Transverse colon (tissue), 4 donors: ENCODE results near the gene SCLY. TPM values are rescaled to one million over a fixed set of nuclear protein-coding genes. Genes with fewer than 3 reads are reported as not detected.

ENCODE experiments used
- DNase-seq: peaks from one replicate; pipeline ENCODE4 v3.0.0-alpha.2; 2019
- H3K27ac ChIP-seq, 4 donors: fragments of 200-600 bp; sonication (generic); 2 replicates each; pipeline ENCODE4 v1.5.1; 2016 to 2018; ENCODE audit warnings: inconsistent platforms in 4 of 4
- H3K27me3 ChIP-seq: fragments of 200-600 bp; sonication (generic); 2 replicates; pipeline ENCODE4 v1.5.1; 2017; ENCODE audit warnings: inconsistent platforms
- H3K36me3 ChIP-seq, 4 donors: fragments of 200-600 bp; sonication (generic); 2 replicates each; pipeline ENCODE4 v1.5.1; 2017 to 2019; ENCODE audit warnings: inconsistent platforms in 4 of 4
- H3K4me1 ChIP-seq, 4 donors: fragments of 200-600 bp; sonication (generic); 2 replicates each; pipeline ENCODE4 v1.5.1; 2017 to 2020; ENCODE audit warnings: inconsistent platforms in 4 of 4
- H3K4me3 ChIP-seq, 4 donors: fragments of 200-600 bp; sonication (generic); 1 replicate in 1 of 4; 2 replicates in 3 of 4; pipeline versions ENCODE4 v1.5.1 to v1.6.1; 2017 to 2019; ENCODE audit warnings: inconsistent platforms in 4 of 4
- H3K9me3 ChIP-seq, 2 donors: fragments of 200-600 bp; sonication (generic); 2 replicates each; pipeline ENCODE4 v1.5.1; 2017 to 2019; ENCODE audit warnings: inconsistent platforms in 2 of 2
- EP300 ChIP-seq: sonication (generic); formaldehyde crosslinking; IDR thresholded peaks from one replicate; pipeline ENCODE4 v1.6.1; 2017; ENCODE audit warnings: antibody characterized with exemption, low read depth
- POLR2A ChIP-seq: fragments of 450-650 bp; IDR thresholded peaks from one replicate; pipeline ENCODE4 v1.6.1; 2016; ENCODE audit warnings: antibody characterized with exemption, mild to moderate bottlenecking, moderate library complexity
- POLR2AphosphoS5 ChIP-seq, 3 donors: sonication (generic); formaldehyde crosslinking; IDR thresholded peaks; one replicate each; pipeline ENCODE4 v1.6.1; 2016; ENCODE audit warnings: antibody characterized with exemption in 3 of 3
- WGBS, 2 donors: methylation state at CpG; one replicate each; pipeline ENCODE4 v1.1.5; 2018; ENCODE audit warnings: low coverage in 1 of 2; 5-methylcytosine and 5-hydroxymethylcytosine counted together
- in situ Hi-C, 4 donors: fragments of 200-750 bp; cut with MboI; loops; one replicate each; pipeline versions ENCODE4 v1.15.0 to v1.15.1; 2017; ENCODE audit warnings: low sequenced_read_pairs in 3 of 4, low pct_ligation_motif_present in 1 of 4, low pct_unique_long_range_greater_than_20kb in 1 of 4
- intact Hi-C: fragments of 100-400 bp; cut with DNase I; formaldehyde crosslinking; loops from one replicate; pipeline ENCODE4 v1.15.1; 2023; ENCODE audit warnings: low total_unique reads
- total RNA-seq, 4 donors: library from RNA; depleted of rRNA; stranded (reverse); fragments of >200 nt; gene quantifications; one replicate each; pipeline ENCODE4 v1.1.0, GENCODE V29; 2016
- TF ChIP-seq, protein P1 (sequence below), 5 experiments: fragments of 200-600 bp in 3 of 5; fragments of 450-650 bp in 2 of 5; sonication (generic) in 3 of 5; IDR thresholded peaks; 1 replicate in 2 of 5; 2 replicates in 3 of 5; pipeline ENCODE4 v1.5.1; 2016 to 2017; ENCODE audit warnings: antibody characterized with exemption in 5 of 5, inconsistent platforms in 3 of 5, mild to moderate bottlenecking in 2 of 5, moderate library complexity in 1 of 5

SCLY gene
- total RNA-seq, 4 donors from 2014 or later: 9.4 to 24.3 (median 11.1) TPM

DNA sequence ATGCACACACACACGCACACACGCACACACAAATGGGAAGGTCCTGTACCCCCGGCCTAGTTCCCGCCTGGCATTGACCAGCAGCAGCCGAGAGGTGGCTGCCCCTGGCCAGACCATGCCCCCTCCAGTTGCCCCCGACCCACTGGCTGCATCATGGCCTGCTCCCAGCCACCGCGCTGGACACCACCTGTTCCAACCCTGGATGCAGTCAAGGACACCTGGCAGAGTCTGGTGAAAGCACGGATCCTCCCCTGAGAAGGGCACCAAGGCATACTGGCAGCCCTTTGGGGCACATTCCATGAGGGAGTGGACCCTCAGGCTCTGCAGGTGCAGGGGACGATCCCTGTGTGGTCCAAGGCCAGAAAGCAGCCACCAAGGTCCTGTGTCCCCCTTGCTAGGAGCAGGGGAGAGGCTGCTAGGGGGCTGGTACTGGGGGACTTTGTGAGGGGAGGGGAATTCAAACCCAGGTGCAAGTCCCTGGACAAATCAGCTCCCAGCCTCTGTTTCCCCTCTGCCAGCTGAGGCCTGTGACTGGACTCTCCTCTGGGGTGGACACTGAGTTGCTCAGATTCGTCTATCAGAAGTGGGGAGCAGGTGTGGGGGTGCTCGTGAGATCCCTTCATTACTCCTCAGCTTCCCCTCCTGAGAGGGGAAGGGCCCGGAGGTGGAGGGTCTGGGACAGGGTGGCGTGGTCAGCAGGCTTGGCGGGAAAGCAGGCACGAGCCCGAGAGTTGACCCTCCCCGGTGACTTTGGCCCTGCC is 42.8 kb downstream of the SCLY start:
- Histone ChIP-seq H3K36me3 (no peaks in the 10 kb centered on the region), H3K4me3 (no peak overlapping the region), H3K9me3 (no peaks in the 10 kb centered on the region), H3K27me3 (no peaks in the 10 kb centered on the region), H3K27ac (no peak overlapping the region), H3K4me1 (peaks cover 0 to 20% (median 6%) of the 10 kb centered on the region in 4 donors)
- intact Hi-C loops (no loop called here), in situ Hi-C loops (no loop called here)
- DNase-seq: peak; percentile 6
- TF ChIP-seq, protein P1, sequence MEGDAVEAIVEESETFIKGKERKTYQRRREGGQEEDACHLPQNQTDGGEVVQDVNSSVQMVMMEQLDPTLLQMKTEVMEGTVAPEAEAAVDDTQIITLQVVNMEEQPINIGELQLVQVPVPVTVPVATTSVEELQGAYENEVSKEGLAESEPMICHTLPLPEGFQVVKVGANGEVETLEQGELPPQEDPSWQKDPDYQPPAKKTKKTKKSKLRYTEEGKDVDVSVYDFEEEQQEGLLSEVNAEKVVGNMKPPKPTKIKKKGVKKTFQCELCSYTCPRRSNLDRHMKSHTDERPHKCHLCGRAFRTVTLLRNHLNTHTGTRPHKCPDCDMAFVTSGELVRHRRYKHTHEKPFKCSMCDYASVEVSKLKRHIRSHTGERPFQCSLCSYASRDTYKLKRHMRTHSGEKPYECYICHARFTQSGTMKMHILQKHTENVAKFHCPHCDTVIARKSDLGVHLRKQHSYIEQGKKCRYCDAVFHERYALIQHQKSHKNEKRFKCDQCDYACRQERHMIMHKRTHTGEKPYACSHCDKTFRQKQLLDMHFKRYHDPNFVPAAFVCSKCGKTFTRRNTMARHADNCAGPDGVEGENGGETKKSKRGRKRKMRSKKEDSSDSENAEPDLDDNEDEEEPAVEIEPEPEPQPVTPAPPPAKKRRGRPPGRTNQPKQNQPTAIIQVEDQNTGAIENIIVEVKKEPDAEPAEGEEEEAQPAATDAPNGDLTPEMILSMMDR (IDR thresholded peaks at IDR 0.05): no peak
- TF ChIP-seq POLR2A: no peak
- TF ChIP-seq POLR2AphosphoS5 (IDR thresholded peaks at IDR 0.05): no peak
- no peak for TF ChIP-seq EP300
- 84% methylated on average over 15 of the region's 18 CpGs; no CpG with 5 or more reads in 1 of the 2 donors for WGBS, 2 donors

DNA sequence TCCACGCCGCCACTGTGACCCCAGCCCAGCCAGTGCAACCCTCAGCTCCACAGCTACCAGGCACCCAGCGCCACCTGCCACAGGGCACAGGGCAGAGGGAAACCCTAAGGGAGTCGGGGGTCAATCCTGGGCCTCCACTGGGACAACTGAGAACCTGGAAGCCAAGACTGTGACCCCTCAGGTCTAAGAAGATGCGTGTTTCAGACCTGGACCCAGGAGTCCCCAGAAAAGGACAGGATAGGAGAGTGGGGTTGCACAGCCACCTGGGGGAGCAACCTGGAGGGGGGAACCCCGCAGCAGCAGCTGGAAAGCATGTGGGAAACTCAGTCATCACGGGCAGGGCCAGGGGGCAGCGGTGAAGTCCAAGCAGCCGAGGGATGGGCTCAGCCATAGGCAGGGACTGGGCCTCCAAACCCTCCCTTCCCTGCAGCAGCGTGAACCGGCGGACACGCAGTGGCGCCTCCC is 43.5 kb downstream of the SCLY start:
- H3K27me3 ChIP-seq: no peaks in the 10 kb centered on the region
- in situ Hi-C loops (no loop called here), intact Hi-C loops (no loop called here)
- WGBS, 2 donors: 82% methylated on average over 14 of the region's 14 CpGs; no CpG with 5 or more reads in 1 of the 2 donors
- peaks cover 0 to 17% (median 6%) of the 10 kb centered on the region in 4 donors for H3K4me1 ChIP-seq
- H3K36me3 ChIP-seq: no peaks in the 10 kb centered on the region
- H3K4me3 ChIP-seq: no peak overlapping the region
- DNase-seq: peak; percentile 7
- no peak overlapping the region for H3K27ac ChIP-seq
- no peaks in the 10 kb centered on the region for H3K9me3 ChIP-seq
- TF ChIP-seq, protein P1 (IDR thresholded peaks at IDR 0.05): no peak
- TF ChIP-seq POLR2A (no peak), EP300 (no peak), POLR2AphosphoS5 (IDR thresholded peaks at IDR 0.05) (no peak)

DNA sequence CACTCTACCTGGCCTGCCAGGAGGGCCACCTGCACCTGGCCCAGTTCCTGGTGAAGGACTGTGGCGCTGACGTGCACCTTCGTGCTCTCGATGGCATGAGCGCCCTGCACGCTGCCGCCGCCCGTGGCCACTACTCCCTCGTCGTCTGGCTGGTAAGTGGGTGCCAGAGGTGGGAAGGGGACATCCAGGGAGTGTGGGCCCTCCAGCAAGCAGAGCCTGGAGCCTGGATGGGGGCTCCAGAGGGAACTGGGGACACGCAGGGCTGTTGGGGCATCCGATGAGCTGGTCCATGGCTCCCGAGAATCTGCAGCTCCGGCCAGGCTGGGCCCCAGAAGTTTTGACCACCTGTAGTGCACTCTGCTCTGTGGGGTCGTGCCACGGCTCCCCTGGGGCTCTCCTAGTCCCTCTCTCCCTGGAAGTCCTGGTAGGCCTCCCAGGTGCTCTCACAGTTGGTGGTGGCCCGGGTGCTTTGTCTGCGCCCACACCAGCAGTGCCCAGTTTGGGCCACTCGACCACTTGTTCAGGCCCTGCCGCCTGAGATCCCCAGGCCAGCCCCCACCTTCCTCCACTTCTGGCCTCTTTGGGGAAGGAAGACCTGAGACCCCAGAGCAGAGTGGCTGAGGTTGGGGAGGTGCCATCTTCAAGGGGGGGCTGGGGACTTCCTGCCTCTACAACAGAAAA is 44.0 kb downstream of the SCLY start:
- in situ Hi-C loops: no loop called here
- Histone ChIP-seq H3K4me1 (peaks cover 0 to 12% (median 6%) of the 10 kb centered on the region in 4 donors), H3K27me3 (no peaks in the 10 kb centered on the region), H3K4me3 (no peak overlapping the region), H3K36me3 (no peaks in the 10 kb centered on the region), H3K9me3 (no peaks in the 10 kb centered on the region), H3K27ac (no peak overlapping the region)
- WGBS, 2 donors: 86% methylated on average over 21 of the region's 21 CpGs; no CpG with 5 or more reads in 1 of the 2 donors
- intact Hi-C loops: no loop called here
- peak; percentile 6 for DNase-seq
- TF ChIP-seq EP300 (no peak), POLR2A (no peak), POLR2AphosphoS5 (IDR thresholded peaks at IDR 0.05) (no peak)
- TF ChIP-seq, protein P1 (IDR thresholded peaks at IDR 0.05): no peak
